ENCODE measurements around the gene DIS3L2.

The DIS3L2 gene

GRCh38 chr2:232228332-232228731, 266.8 kb downstream of the DIS3L2 start:
- TF ChIP-seq, protein P1, sequence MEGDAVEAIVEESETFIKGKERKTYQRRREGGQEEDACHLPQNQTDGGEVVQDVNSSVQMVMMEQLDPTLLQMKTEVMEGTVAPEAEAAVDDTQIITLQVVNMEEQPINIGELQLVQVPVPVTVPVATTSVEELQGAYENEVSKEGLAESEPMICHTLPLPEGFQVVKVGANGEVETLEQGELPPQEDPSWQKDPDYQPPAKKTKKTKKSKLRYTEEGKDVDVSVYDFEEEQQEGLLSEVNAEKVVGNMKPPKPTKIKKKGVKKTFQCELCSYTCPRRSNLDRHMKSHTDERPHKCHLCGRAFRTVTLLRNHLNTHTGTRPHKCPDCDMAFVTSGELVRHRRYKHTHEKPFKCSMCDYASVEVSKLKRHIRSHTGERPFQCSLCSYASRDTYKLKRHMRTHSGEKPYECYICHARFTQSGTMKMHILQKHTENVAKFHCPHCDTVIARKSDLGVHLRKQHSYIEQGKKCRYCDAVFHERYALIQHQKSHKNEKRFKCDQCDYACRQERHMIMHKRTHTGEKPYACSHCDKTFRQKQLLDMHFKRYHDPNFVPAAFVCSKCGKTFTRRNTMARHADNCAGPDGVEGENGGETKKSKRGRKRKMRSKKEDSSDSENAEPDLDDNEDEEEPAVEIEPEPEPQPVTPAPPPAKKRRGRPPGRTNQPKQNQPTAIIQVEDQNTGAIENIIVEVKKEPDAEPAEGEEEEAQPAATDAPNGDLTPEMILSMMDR (IDR thresholded peaks at IDR 0.05): no peak

GRCh38 chr2:232228971-232229894, 267.7 kb downstream of the DIS3L2 start:
- TF ChIP-seq, protein P1 (IDR thresholded peaks at IDR 0.05): no peak

DNA sequence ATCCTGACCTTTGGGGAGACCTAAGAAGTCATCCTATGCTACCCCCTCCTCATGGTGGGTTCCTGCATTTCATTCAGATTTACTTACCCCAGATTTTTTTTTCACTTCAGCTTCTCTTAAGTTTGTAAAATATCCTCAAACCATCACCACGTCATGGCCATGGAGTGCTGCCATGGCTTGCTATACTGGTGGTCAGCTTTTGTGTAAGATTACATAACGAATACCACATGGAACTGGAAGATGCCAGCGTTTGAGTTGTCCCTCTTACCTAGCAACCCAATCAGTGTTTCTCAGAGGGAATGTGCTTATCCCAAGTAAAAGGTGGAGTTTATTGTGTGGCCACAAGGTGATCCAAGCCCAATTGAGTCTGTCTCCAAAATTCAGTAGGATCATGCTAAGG, 268.4 kb downstream of the DIS3L2 start:
- TF ChIP-seq, protein P1 (IDR thresholded peaks at IDR 0.05): no peak

DNA sequence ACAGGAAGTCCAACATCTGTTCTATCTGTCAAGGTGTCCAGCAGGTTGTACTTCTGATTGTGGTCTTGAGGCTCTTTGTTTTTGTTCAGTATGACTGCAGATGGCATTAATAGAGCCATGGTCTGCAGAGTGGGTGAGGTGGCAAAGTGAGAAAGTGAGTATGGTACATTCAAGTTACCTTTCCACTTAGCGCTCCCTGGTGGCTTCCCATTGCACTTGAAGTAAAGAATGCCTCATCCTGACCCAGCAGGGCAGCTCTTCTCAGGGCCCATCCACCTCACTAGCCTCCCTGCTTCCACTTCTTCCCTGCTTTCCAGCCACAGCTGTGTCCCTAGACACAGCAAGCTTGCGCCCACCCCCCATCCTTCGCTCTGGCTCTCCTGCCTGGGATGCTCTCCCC, 269.0 kb downstream of the DIS3L2 start:
- TF ChIP-seq, protein P1 (IDR thresholded peaks at IDR 0.05): peak; percentile 25; the same call in 1 of the 2 replicates

- TF ChIP-seq, protein P1 (IDR thresholded peaks at IDR 0.05): no peak
Measured at GRCh38 chr2:232231554-232231953, 270.0 kb downstream of the DIS3L2 start.

DNA sequence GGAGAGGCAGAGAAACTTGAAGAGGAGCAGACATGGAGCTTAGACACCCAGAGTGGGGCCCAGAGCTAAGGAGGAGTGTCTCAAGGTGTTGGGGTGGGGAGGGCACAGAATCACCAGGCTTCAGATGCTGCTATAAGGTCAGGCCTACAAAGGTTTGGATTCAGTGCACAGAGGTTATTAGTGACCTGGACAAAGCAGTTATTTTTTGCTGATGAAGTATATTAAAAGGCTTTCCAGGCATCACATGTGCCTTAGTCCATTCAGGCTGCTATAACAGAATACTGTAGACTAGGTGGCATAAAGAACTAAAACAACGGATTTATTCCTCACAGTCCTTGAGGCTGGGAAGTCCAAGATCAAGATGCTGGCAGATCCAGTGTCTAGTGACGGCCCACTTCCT, 271.4 kb downstream of the DIS3L2 start:
- TF ChIP-seq, protein P1 (IDR thresholded peaks at IDR 0.05): no peak

DNA sequence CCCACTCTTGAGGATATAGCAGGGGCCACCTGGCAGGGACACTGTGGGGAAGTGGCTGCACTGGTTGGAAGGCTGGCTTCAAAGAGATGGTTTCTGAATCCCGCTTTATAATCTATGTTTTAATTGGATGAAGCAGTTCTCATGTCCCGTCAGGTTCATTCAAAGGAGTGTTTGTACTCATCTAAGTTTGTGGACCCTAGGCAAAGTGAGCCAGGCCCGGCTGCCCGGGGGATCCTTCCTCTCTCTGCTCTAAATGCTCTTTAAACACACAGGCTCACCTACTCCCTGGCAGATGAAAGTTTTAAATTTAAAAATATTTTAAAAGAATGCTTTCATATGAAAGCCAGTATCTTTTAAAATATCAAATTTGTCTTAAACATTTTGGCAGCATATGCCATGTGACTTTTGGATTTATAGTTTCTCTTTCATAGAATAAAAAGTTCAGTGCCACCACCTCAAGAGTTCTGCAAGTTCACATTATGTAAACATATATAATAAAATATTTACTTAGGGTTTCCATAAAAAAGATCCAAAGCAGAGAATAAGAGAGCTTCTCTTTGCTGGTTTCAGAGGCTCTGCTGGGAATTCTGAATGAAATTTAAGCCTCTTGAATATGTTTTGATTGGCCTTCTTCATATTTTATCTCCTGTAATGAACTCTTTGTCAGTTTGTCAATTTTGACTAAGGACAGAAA, 273.6 kb downstream of the DIS3L2 start:
- TF ChIP-seq, protein P1 (IDR thresholded peaks at IDR 0.05): no peak
